ENCODE measurements around the gene TEPSIN.

The TEPSIN gene

GRCh38 chr17:81267390-81268067, 28.7 kb upstream of the TEPSIN start:
- no peak for DNase-seq (ENCODE audit: low read depth)

GRCh38 chr17:81265576-81265975, 26.7 kb upstream of the TEPSIN start:
- DNase-seq (ENCODE audit: low read depth) = no peak

GRCh38 chr17:81264640-81265039, 25.8 kb upstream of the TEPSIN start:
- DNase-seq (ENCODE audit: low read depth) = no peak

DNA sequence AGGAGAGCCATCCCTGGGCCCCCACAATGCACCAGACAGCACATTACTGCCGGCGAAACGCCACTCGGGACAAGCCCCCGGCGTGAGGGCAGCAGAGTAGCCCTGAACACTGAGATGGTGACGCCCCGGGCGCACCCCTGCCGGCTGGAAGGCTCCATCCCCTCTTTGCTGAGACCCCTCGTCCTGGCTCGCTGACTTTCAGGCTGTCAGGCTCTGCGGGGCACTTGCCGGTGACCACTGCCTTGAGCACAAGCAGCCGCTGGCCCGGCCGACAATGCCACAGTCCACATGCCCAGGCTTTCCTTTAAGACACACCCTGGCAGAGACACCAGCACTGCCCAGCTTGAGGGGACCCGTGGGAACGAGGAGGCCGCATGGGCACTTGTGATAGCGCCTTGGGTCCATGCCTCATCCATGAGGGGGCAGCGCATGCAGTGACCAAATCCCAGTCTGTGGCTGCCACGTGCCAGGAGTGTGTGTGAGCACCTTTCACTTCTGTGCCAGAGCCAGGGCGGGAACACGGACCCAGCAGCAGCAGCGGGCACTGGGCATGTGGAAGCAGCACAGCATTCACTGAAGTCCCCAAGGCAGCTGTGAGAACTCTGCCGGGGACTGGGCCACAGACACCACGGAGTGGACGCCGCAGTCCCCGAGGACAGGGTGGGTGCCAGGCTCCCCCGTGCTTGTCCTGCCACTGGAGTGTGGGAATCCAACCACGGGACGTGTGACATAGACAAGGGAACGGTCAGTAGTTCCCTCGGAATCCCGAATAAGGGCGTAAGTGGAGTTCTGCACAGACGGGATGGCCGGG, 24.7 kb upstream of the TEPSIN start:
- DNase-seq (ENCODE audit: low read depth) = no peak

DNA sequence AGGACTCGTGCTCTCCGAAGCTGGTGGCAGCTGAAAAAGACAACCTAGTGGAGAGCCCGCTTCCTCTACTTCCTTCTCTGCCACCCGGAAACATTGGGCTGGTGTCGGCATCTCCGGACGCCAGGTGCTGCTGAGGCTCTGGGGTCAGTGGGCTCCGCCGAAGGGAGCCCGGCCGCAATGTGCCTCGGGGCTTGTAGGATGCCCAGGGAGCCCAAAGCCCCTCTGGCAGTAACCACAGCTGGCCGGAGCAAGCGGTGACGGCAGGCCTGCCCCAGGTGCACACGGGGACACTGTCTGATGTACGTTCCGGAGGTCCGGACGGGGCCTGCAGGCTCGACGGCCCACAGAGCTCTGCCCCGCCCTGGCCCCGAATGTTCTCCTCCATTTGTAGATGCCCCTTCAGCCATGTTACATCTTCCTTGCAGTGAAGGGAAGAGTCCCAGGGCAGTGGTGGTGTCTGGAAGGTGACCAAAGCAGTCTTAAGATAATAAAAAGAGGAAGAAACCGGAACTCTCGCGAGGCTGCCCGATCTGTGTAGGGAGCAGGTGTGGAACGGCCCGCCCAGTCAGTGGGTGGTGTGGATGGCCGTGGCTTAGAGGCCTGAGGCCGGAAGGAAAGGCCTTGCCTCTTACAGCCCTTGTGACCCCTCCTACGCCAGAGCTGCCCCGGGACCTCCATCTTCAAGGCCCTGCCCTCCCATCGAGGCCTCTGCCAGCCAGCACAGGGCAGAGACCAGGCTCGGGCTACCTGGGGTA, 22.9 kb upstream of the TEPSIN start:
- no peak for DNase-seq (ENCODE audit: low read depth)

GRCh38 chr17:81261096-81261495, 22.2 kb upstream of the TEPSIN start:
- DNase-seq (ENCODE audit: low read depth) = no peak

GRCh38 chr17:81260641-81261040, 21.8 kb upstream of the TEPSIN start:
- DNase-seq (ENCODE audit: low read depth) = no peak

DNA sequence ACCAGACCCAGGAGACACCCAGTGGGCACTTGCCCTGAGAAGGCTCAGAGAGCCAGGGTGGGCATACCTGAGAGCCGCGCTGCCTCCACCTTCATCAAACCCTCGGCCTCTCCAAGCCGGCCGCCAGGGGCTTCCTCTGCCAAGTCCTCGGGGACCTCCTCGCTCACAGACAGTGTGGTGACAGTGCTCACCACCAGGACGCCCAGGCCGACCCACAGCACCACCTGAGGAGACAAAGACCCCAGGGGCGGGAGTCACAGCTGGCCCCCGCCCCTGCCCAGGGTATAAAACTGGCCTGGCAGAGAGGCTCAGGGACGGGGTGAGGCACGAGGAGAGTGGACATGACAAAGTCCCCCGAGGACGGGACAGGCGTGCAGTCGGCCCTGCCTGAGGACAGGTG, 21.3 kb upstream of the TEPSIN start:
- no peak for DNase-seq (ENCODE audit: low read depth)

- DNase-seq (ENCODE audit: low read depth) = no peak
Measured at GRCh38 chr17:81259058-81259605, 20.3 kb upstream of the TEPSIN start.

GRCh38 chr17:81258292-81258691, 19.4 kb upstream of the TEPSIN start:
- DNase-seq (ENCODE audit: low read depth) = no peak

DNA sequence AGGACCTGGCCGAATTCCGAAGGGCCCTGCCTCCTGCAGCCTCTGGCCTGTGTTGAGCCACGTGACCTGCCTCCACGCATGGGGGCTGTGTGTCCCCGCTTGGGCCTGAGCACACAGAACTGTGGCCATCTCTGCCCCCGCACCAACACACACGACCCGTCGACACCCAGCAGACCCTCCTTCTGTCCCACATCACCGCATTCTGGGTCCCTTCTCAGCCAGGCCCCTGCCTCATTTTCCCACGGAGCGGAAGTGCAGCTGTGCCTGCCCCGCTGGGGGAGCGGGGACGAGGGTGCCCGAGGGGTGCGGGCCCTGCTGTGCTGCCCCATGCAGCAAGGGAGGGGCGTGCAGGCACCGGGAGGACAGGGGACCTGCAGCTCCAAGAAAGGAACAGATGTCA, 18.7 kb upstream of the TEPSIN start:
- DNase-seq (ENCODE audit: low read depth) = no peak

- peak; percentile 87 for DNase-seq (ENCODE audit: low read depth)
Measured at GRCh38 chr17:81256616-81257015, 17.8 kb upstream of the TEPSIN start.

GRCh38 chr17:81254955-81255717, 16.3 kb upstream of the TEPSIN start:
- peak; percentile 77 for DNase-seq (ENCODE audit: low read depth)

DNA sequence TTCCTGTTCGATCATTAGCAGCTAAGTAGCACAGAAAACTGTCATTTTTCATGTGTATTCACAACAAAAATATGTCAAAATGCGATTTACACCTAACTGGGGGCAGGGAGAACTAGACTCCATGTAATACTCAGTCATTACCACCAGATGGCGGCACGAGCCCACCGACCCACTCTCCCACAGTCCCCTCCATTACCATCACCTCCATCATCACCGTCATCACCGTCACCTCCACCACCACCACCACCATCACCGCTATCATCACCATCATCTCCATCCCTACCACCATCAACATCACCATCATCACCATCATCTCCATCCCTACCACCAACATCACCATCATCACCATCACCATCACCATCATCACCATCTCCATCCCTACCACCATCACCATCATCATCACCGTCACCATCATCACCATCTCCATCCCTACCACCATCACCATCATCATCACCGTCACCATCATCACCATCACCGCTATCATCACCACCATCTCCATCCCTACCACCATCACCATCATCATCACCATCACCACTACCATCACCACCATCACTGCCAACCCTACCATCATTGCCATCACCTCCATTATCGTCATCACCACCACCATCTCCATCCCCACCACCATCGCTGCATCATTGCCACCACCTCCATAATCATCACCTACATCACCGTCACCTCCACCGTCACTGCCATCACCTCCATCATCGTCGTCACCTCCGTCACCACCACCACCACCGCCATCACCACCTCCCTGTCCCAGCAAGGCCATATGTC, 14.7 kb upstream of the TEPSIN start:
- peak; percentile 15 for DNase-seq (ENCODE audit: low read depth)

DNA sequence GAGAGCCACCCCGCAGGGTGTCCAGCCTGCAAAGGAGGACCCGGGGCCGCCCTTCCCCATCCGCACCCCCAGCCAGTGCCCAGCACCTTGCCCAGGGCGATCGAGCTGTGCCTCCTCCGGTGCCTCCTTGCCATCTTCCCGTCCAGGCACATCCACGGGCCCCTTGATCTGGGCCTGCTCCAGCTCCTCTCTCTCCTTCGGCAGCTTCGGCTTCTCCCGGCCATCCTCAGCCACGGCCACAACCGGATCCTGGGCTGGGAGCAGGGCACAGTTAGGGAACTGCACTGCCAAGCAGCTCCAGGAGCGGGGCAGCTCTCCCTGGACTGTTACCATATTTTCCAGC, 14.1 kb upstream of the TEPSIN start:
- DNase-seq (ENCODE audit: low read depth) = no peak

DNA sequence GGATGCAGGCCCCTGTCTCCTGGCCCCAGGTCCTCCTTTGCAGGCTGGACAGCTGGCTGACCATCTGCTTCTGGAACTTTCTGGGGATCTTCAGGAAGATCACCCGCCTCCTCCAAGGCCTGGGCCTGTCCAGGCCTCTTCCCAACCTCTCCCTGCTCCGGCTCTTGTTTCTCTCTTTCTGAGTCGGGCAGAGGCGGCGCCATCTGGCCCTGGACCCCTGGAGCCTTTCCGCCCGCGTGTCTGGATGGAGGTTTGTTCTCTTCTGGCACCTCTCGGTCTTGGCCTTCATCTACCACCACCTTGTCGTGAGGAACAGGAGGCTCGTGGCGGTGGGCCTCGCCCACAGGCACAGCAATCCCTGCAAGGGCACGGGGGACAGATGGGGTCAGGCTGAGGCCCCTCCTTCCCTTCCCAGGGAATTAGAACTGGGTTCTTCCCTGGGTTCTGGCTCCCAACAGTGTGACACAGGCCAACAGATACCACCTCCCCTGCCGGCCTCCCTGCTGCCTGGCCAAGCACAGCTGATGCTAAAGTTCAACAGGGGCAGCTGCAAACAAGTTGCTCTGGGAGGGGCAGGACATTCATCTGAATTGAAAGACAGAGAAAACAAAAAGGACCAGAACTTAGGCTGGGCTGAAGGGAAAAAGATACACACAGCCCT, 13.6 kb upstream of the TEPSIN start:
- no peak for DNase-seq (ENCODE audit: low read depth)

- no peak for DNase-seq (ENCODE audit: low read depth)
Measured at GRCh38 chr17:81251709-81252301, 12.9 kb upstream of the TEPSIN start.

DNA sequence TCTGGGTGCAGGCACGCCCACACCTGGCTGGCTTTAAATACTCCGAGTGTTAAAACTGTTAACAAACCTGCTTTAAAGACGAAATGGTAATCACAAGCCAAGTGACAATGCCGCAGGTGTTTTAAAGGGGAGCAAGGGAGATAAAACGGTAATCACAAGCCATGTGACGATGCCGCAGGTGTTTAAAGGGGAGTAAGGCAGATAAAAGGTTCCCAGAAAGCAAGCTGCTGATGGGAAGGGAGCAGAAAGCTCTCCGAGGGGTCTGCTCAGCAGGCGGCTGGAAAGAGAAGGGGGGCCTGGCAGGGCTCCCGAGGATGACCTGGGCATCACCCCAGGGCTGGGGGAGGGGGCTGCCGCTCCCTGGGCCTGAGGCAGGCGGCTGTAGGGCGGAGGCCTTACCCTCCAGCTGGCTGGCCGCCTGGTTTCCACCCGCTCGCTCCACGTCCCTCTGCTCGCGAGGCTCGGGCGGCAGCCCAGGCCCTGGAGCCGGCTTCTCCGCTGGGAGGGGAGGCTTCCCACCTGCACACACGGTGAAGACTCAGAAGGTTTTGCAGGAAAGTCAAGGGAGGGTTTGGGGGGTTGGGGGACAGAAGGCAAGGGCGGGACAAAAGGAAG, 12.3 kb upstream of the TEPSIN start:
- no peak for DNase-seq (ENCODE audit: low read depth)

- no peak for DNase-seq (ENCODE audit: low read depth)
Measured at GRCh38 chr17:81250286-81251093, 11.6 kb upstream of the TEPSIN start.
